Measurements from ENCODE around the gene RAB31.

- TF ChIP-seq POLR2AphosphoS5 (IDR thresholded peaks at IDR 0.05) (no peak), CTCF (IDR thresholded peaks at IDR 0.05) (no peak), POLR2A (IDR thresholded peaks at IDR 0.05) (no peak)
Observed at GRCh38 chr18:9827211-9827792, 119.2 kb downstream of the RAB31 start.
